GM23338 (cell line): ENCODE measurements around the gene FANCC. TPM values are rescaled to one million over a fixed set of nuclear protein-coding genes. Genes with fewer than 3 reads are reported as not detected.

Source experiments
- ATAC-seq: fragments of 200-7000 bp; cut with Tn5 transposase; 3 replicates; pipeline ENCODE4 v1.9.1; 2020
- DNase-seq: peaks from one replicate; pipeline ENCODE4 v3.0.0-alpha.2; 2015; ENCODE audit warnings: low spot score
- H2AFZ ChIP-seq: fragments of 200-600 bp; sonication (generic); 2 replicates; pipeline ENCODE4 v1.8.0; 2016; ENCODE audit warnings: antibody characterized with exemption, mild to moderate bottlenecking, moderate library complexity
- H3F3A ChIP-seq: fragments of 200-600 bp; sonication (generic); replicated peaks from 2 replicates; pipeline ENCODE4 v1.8.0; 2017; ENCODE audit warnings: antibody characterized with exemption, mixed run types, low read depth
- H3K27ac ChIP-seq: fragments of 200-600 bp; sonication (generic); 2 replicates; pipeline ENCODE4 v1.6.1; 2016; ENCODE audit warnings: low read depth
- H3K27me3 ChIP-seq: fragments of 200-600 bp; sonication (generic); 2 replicates; pipeline ENCODE4 v1.8.0; 2016; ENCODE audit warnings: mild to moderate bottlenecking, mixed run types, moderate library complexity; ENCODE audit not compliant: insufficient read depth
- H3K36me3 ChIP-seq: fragments of 200-600 bp; sonication (generic); 2 replicates; pipeline ENCODE4 v1.8.0; 2016; ENCODE audit warnings: mild to moderate bottlenecking; ENCODE audit not compliant: insufficient read depth
- H3K4me1 ChIP-seq: fragments of 200-600 bp; sonication (generic); 2 replicates; pipeline ENCODE4 v1.8.0; 2016; ENCODE audit warnings: mild to moderate bottlenecking, moderate library complexity; ENCODE audit not compliant: insufficient read depth
- H3K4me2 ChIP-seq: fragments of 200-600 bp; sonication (generic); 2 replicates; pipeline ENCODE4 v1.7.1; 2017; ENCODE audit warnings: mixed run types
- H3K4me3 ChIP-seq: fragments of 200-600 bp; sonication (generic); 2 replicates; pipeline ENCODE4 v1.6.1; 2016; ENCODE audit warnings: mixed run types
- H3K79me2 ChIP-seq: fragments of 200-600 bp; sonication (generic); replicated peaks from 2 replicates; pipeline ENCODE4 v1.8.0; 2017; ENCODE audit warnings: mild to moderate bottlenecking; ENCODE audit not compliant: insufficient read depth
- H3K9me2 ChIP-seq: fragments of 200-600 bp; sonication (generic); 2 replicates; pipeline ENCODE4 v1.8.0; 2017; ENCODE audit not compliant: insufficient read depth
- H4K20me1 ChIP-seq: fragments of 200-600 bp; sonication (generic); replicated peaks from 2 replicates; pipeline ENCODE4 v1.8.0; 2017; ENCODE audit warnings: mild to moderate bottlenecking; ENCODE audit not compliant: insufficient read depth
- H3K27ac Mint-ChIP-seq: 2 replicates; pipeline ENCODE4 v1.8.0; 2020; ENCODE audit warnings: inconsistent platforms, mild to moderate bottlenecking, moderate library complexity, mixed read lengths
- H3K27me3 Mint-ChIP-seq: 3 replicates; pipeline ENCODE4 v1.8.0; 2022; ENCODE audit warnings: low read depth, mild to moderate bottlenecking, moderate library complexity, mixed read lengths, inconsistent platforms; ENCODE audit not compliant: insufficient read depth, poor library complexity
- H3K36me3 Mint-ChIP-seq: 3 replicates; pipeline ENCODE4 v1.8.0; 2021; ENCODE audit warnings: low read depth, mild to moderate bottlenecking, inconsistent platforms, moderate library complexity, mixed read lengths
- H3K4me1 Mint-ChIP-seq: 3 replicates; pipeline ENCODE4 v1.8.0; 2020; ENCODE audit warnings: mild to moderate bottlenecking, inconsistent platforms, mixed read lengths
- H3K4me3 Mint-ChIP-seq: 3 replicates; pipeline ENCODE4 v1.8.0; 2021; ENCODE audit warnings: moderate library complexity, mild to moderate bottlenecking, inconsistent platforms, mixed read lengths
- H3K9me3 Mint-ChIP-seq: 3 replicates; pipeline ENCODE4 v1.8.0; 2020; ENCODE audit warnings: moderate library complexity, mild to moderate bottlenecking, inconsistent platforms, mixed read lengths
- CREB1 ChIP-seq: fragments of 250-450 bp; sonication (Bioruptor Pico); IDR thresholded peaks from 2 replicates; pipeline ENCODE4 v1.5.0; 2020; ENCODE audit warnings: low read depth, mild to moderate bottlenecking, moderate library complexity
- CTCF ChIP-seq, 2 experiments: fragments of 200-600 bp in 1 of 2; sonication (generic) in 1 of 2; conservative IDR thresholded peaks; 2 replicates each; pipeline versions ENCODE4 v1.5.1 to v1.6.1; 2016 to 2017; ENCODE audit warnings: antibody characterized with exemption in 2 of 2, low read depth in 2 of 2, mild to moderate bottlenecking in 2 of 2, moderate library complexity in 1 of 2
- ETS1 ChIP-seq: IDR thresholded peaks from 2 replicates; pipeline ENCODE4 v1.6.1; 2016; ENCODE audit warnings: antibody characterized with exemption
- EZH2 ChIP-seq: fragments of 200-600 bp; sonication (generic); IDR thresholded peaks from one replicate; pipeline ENCODE4 v1.8.0; 2017; ENCODE audit warnings: antibody characterized with exemption, mild to moderate bottlenecking, low read depth; ENCODE audit not compliant: unreplicated experiment
- EZH2phosphoT487 ChIP-seq: fragments of 200-600 bp; sonication (generic); IDR thresholded peaks from one replicate; pipeline ENCODE4 v1.8.1; 2018; ENCODE audit warnings: antibody characterized with exemption; ENCODE audit not compliant: unreplicated experiment
- JUNB ChIP-seq: IDR thresholded peaks from one replicate; pipeline ENCODE4 v1.6.1; 2016; ENCODE audit warnings: antibody characterized with exemption; ENCODE audit not compliant: unreplicated experiment
- POLR2AphosphoS5 ChIP-seq: IDR thresholded peaks from 2 replicates; pipeline ENCODE4 v1.6.1; 2016; ENCODE audit warnings: antibody characterized with exemption, low read depth
- STAT1 ChIP-seq: IDR thresholded peaks from one replicate; pipeline ENCODE4 v1.6.1; 2016; ENCODE audit warnings: antibody characterized with exemption; ENCODE audit not compliant: unreplicated experiment
- ZNF462 ChIP-seq: fragments of 250-450 bp; sonication (Bioruptor Pico); IDR thresholded peaks from 2 replicates; pipeline ENCODE4 v1.5.0; 2020; ENCODE audit warnings: mild to moderate bottlenecking, moderate library complexity
- polyA plus RNA-seq: library from polyadenylated mRNA; unstranded; fragments of >200 nt; fragmentation: Nextera tagmentation; extraction: Ambion mirVana; gene quantifications from 2 replicates; pipeline ENCODE4 v1.2.1, GENCODE V29; 2016
- total RNA-seq: library from RNA; depleted of rRNA; stranded (reverse); fragments of >200 nt; shearing (Covaris generic); gene quantifications from 2 replicates; pipeline ENCODE4 v1.2.3, GENCODE V29; 2014

FANCC gene
- total and polyA plus RNA-seq, 2 experiments from 2014 or later, result 7.8 to 18.1 TPM

GRCh38 chr9:95135756-95136155, 181.8 kb downstream of the FANCC start (continued):
- TF ChIP-seq ZNF462 (CRISPR knock-in tag), result no peak

- Histone ChIP-seq H3F3A (no peaks in the 10 kb centered on the region), H3K4me3 (no peak overlapping the region), H4K20me1 (no peaks in the 10 kb centered on the region), H3K36me3 (no peaks in the 10 kb centered on the region), H3K9me2 (no peaks in the 10 kb centered on the region), H3K27ac (no peak overlapping the region), H2AFZ (no peak overlapping the region), H3K4me2 (no peak overlapping the region), H3K79me2 (no peaks in the 10 kb centered on the region), H3K4me1 (peaks cover 31% of the 10 kb centered on the region), H3K27me3 (no peaks in the 10 kb centered on the region)
- no peak overlapping the region; the same call in 1 of the 2 replicates for H3K27ac Mint-ChIP-seq
- no peaks in the 10 kb centered on the region for H3K36me3 Mint-ChIP-seq
- peaks cover 3% of the 10 kb centered on the region for H3K27me3 Mint-ChIP-seq
- no peak for TF ChIP-seq ETS1
- H3K4me3 Mint-ChIP-seq, result no peak overlapping the region
- peaks cover 66% of the 10 kb centered on the region for H3K4me1 Mint-ChIP-seq
- ATAC-seq, result no peak
- no peak for DNase-seq
- no peaks in the 10 kb centered on the region; the same call in 2 of the 3 replicates for H3K9me3 Mint-ChIP-seq
Measured at GRCh38 chr9:95134457-95134881, 183.0 kb downstream of the FANCC start.

GRCh38 chr9:95133325-95133705, 184.2 kb downstream of the FANCC start:
- no peak overlapping the region for H3K4me2 ChIP-seq
- H3K4me3 ChIP-seq, result no peak overlapping the region
- DNase-seq, result no peak
- peaks cover 38% of the 10 kb centered on the region for H3K4me1 ChIP-seq
- H3K36me3 ChIP-seq, result no peaks in the 10 kb centered on the region
- H4K20me1 ChIP-seq, result no peaks in the 10 kb centered on the region
- H3K27ac ChIP-seq, result no peak overlapping the region
- peaks cover 3% of the 10 kb centered on the region for H3K27me3 Mint-ChIP-seq
- peaks cover 65% of the 10 kb centered on the region for H3K4me1 Mint-ChIP-seq
- H2AFZ ChIP-seq, result no peak overlapping the region
- H3K9me2 ChIP-seq, result no peaks in the 10 kb centered on the region
- ATAC-seq, result no peak
- no peaks in the 10 kb centered on the region for H3K27me3 ChIP-seq
- peak overlapping the region; percentile 21 for H3K27ac Mint-ChIP-seq
- no peaks in the 10 kb centered on the region for H3F3A ChIP-seq
- H3K79me2 ChIP-seq, result no peaks in the 10 kb centered on the region
- H3K4me3 Mint-ChIP-seq, result no peak overlapping the region
- no peaks in the 10 kb centered on the region for H3K36me3 Mint-ChIP-seq
- H3K9me3 Mint-ChIP-seq, result no peaks in the 10 kb centered on the region; the same call in 2 of the 3 replicates
- TF ChIP-seq EZH2phosphoT487, result no peak
- TF ChIP-seq CREB1, result no peak
- TF ChIP-seq JUNB, result no peak
- no peak for TF ChIP-seq POLR2AphosphoS5
- no peak for TF ChIP-seq STAT1
- no peak for TF ChIP-seq EZH2
- TF ChIP-seq ETS1, result no peak
- TF ChIP-seq CTCF (conservative IDR thresholded peaks at IDR 0.05; ENCODE audit: low read depth in 2 of 2), result no peak
